A549 (cell line): Measurements from ENCODE around the gene WDR35. TPM values are rescaled to one million over a fixed set of nuclear protein-coding genes. Genes with fewer than 3 reads are reported as not detected.

Source experiments
- ATAC-seq, 2 experiments: fragments of 200-7000 bp in 1 of 2; fragments of >200 bp in 1 of 2; cut with Nextera tagmentation in 1 of 2; cut with Tn5 transposase in 1 of 2; 3 replicates each; pipeline versions ENCODE4 v1.8.0 to v1.9.1; 2018 to 2020; ENCODE audit warnings: mild to moderate bottlenecking in 1 of 2, moderate library complexity in 1 of 2
- CTCF ChIA-PET: fragments of 300-600 bp; sonication (Branson Sonifier 250); formaldehyde crosslinking; extraction: SDS; loops from one replicate; lab custom pipeline; 2021; ENCODE audit warnings: antibody characterized with exemption, inconsistent platforms; lab: Yijun Ruan, JAX
- POLR2A ChIA-PET: fragments of 350-600 bp; formaldehyde crosslinking; extraction: SDS; loops from one replicate; lab custom pipeline; 2021; ENCODE audit warnings: antibody characterized with exemption, inconsistent platforms; lab: Yijun Ruan, JAX
- DNase-seq, 2 experiments: peaks; one replicate each; pipeline versions ENCODE4 v3.0.0 to v3.0.0-alpha.2; 2011 to 2016; ENCODE audit warnings: low read depth in 1 of 2, low spot score in 1 of 2
- FAIRE-seq: peaks from 2 replicates; lab custom pipeline; 2011; peaks lifted over from hg19 to GRCh38; lab: Jason Lieb, UNC
- H3K27ac ChIP-seq, 2 experiments: fragments of >200 bp; sonication (Bioruptor Twin); formaldehyde crosslinking; 3 replicates each; pipeline ENCODE4 v1.5.1; 2016 to 2017
- H3K4me1 ChIP-seq: fragments of >200 bp; sonication (Bioruptor Twin); formaldehyde crosslinking; 3 replicates; pipeline ENCODE4 v1.6.1; 2016
- H3K4me2 ChIP-seq: fragments of >200 bp; sonication (Bioruptor Twin); formaldehyde crosslinking; 3 replicates; pipeline ENCODE4 v1.6.1; 2016
- H3K4me3 ChIP-seq: fragments of >200 bp; sonication (Bioruptor Twin); formaldehyde crosslinking; 3 replicates; pipeline ENCODE4 v1.5.1; 2016
- H3K9me3 ChIP-seq: fragments of >200 bp; sonication (Bioruptor Twin); formaldehyde crosslinking; 3 replicates; pipeline ENCODE4 v1.6.1; 2016
- BHLHE40 ChIP-seq: IDR thresholded peaks from 2 replicates; pipeline ENCODE4 v1.6.1; 2012; ENCODE audit warnings: low read depth, low read length, inconsistent platforms
- CBX8 ChIP-seq: fragments of 200-600 bp; sonication (generic); IDR thresholded peaks from 2 replicates; pipeline ENCODE4 v1.6.1; 2016
- CEBPB ChIP-seq, 2 experiments: fragments of >200 bp in 1 of 2; sonication (Bioruptor Twin) in 1 of 2; formaldehyde crosslinking in 1 of 2; IDR thresholded peaks; 2 replicates each; pipeline ENCODE4 v1.6.1; 2012 to 2016
- CTCF ChIP-seq: fragments of >200 bp; sonication (Bioruptor Twin); formaldehyde crosslinking; IDR thresholded peaks from 3 replicates; pipeline ENCODE4 v1.5.1; 2016
- ESRRA ChIP-seq: fragments of 150-350 bp; IDR thresholded peaks from 2 replicates; pipeline ENCODE4 v1.6.1; 2014; ENCODE audit warnings: mild to moderate bottlenecking, low read length, borderline replicate concordance
- RAD21 ChIP-seq, 2 experiments: fragments of >200 bp in 1 of 2; sonication (Bioruptor Twin) in 1 of 2; formaldehyde crosslinking in 1 of 2; IDR thresholded peaks in 1 of 2; conservative IDR thresholded peaks in 1 of 2; 2 replicates in 1 of 2; 3 replicates in 1 of 2; pipeline ENCODE4 v1.6.1; 2012 to 2018; ENCODE audit warnings: inconsistent platforms in 1 of 2
- SMC3 ChIP-seq: fragments of >200 bp; sonication (Bioruptor Twin); formaldehyde crosslinking; IDR thresholded peaks from 3 replicates; pipeline ENCODE4 v1.6.1; 2018; ENCODE audit warnings: inconsistent platforms
- SREBF2 ChIP-seq: fragments of 450-650 bp; IDR thresholded peaks from 2 replicates; pipeline ENCODE4 v1.6.1; 2014; ENCODE audit warnings: mild to moderate bottlenecking, moderate library complexity
- TFCP2L1 ChIP-seq: fragments of 250-450 bp; sonication (Bioruptor Pico); IDR thresholded peaks from 2 replicates; pipeline ENCODE4 v1.5.0; 2021; ENCODE audit warnings: mild to moderate bottlenecking
- WGBS: methylation state at CpG from one replicate; pipeline ENCODE4 v1.1.6; 2017; ENCODE audit errors: missing lambda C conversion rate; 5-methylcytosine and 5-hydroxymethylcytosine counted together
- polyA plus RNA-seq, 4 experiments: library from polyadenylated mRNA; depleted of rRNA in 3 of 4; stranded (reverse); fragments of >200 nt; fragmentation: RNase III in 1 of 4; extraction: RNeasy Plus Mini Kit Qiagen cat#74134 plus additional on column Dnase treatment in 1 of 4; gene quantifications; 2 replicates in 3 of 4; 3 replicates in 1 of 4; pipeline ENCODE4 v1.2.3, GENCODE V29; 2011 to 2017
- TF ChIP-seq, protein P1 (sequence below): fragments of 200-600 bp; sonication (generic); IDR thresholded peaks from 2 replicates; pipeline ENCODE4 v1.6.1; 2016; ENCODE audit warnings: antibody characterized with exemption, mild to moderate bottlenecking, moderate library complexity

Gene WDR35
- polyA plus RNA-seq, 2 of the 4 experiments (the other 2 are of a cell fraction): 12.1 to 28.5 TPM

DNA sequence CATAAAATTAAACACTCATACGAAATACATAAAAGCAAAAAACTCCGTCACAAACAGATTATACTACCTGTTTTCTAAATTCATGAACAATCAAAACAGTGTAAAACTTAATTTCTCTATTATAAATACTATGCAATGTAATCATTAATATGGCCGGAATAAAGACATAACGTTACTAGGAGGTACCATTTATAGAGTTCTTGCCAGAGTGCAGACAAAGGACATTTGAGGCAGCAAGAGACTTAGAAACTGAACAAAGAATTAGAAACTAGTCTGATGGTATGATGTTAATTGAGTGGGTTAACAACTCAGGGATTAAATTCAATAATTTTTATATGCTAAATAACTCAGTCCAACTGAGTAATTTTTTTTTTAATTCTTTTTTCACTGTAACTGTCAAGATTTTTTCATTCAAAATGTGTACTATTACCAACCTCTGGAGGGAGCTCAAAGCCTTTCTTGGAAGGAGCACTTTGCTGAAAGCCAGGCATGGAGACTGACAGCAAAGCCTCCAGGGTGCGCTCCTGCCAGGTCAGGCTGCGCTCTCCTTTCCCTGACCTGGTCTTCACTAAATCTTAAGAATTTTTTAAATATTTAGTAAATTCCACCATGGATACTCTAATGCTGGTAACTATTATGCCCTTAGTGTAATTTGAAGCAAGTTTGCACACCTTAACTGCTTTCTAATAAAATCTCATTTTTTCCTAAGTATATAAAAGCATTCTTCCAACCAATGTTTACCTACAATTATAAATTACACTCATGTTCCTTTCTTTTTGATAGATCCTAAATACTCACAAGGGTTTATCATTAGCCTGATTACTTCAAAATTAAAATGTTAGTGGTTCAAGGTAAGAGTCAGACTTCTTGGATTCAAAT is 34.1 kb downstream of the WDR35 start:
- TF ChIP-seq SMC3 (peak; percentile 98), BHLHE40 (no peak), RAD21 (conservative IDR thresholded peaks at IDR 0.05 in 1 of 2, IDR thresholded peaks at IDR 0.05 in 1 of 2) (peak; percentile 98), CTCF (peak; percentile 100)
- DNase-seq: peak; percentile 78 to 90
- H3K4me3 ChIP-seq: no peak overlapping the region
- WGBS: 44% methylated on average over 6 of the region's 6 CpGs
- no peak overlapping the region for H3K4me2 ChIP-seq
- peak; percentile 100 for ATAC-seq
- peak; percentile 92 for FAIRE-seq
- CTCF ChIA-PET: interaction anchor here (0.6 to 5.7 kb wide), 51 partner anchors 9 to 363 kb away, joined by 3 to 83 read pairs (median 4); partner anchors contain the start of genes LAPTM4A and WDR35
- H3K4me1 ChIP-seq: no peaks in the 10 kb centered on the region; the same call in 2 of the 3 replicates
- POLR2A ChIA-PET: interaction anchor here (1.0 kb wide), 1 partner anchor 96 kb away, joined by 8 read pairs; the partner anchor contains the start of gene LAPTM4A
- no peaks in the 10 kb centered on the region for H3K9me3 ChIP-seq
- no peak overlapping the region for H3K27ac ChIP-seq

DNA sequence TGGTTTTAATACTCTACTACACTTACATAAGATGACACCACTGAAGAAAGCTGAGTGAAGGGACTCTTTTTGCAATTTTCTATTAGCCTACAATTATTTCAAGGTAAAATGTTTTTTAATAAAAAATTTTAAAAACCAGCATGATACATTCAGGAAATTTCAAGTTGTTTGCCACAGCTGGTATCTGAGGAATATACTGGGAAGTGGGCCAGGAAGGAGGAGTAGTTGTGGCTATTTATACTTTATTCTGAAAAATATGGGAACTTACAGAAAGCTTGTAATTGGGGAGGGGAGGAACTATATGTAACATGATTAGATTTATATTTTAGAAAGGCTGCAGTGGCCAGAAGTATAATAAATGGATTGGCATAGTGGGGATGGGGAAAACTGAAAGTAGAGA is 40.8 kb downstream of the WDR35 start:
- no peak for ATAC-seq
- no peak for FAIRE-seq
- Histone ChIP-seq H3K4me3 (no peak overlapping the region), H3K27ac (no peak overlapping the region)
- POLR2A ChIA-PET: no interaction called here
- TF ChIP-seq, protein P1, sequence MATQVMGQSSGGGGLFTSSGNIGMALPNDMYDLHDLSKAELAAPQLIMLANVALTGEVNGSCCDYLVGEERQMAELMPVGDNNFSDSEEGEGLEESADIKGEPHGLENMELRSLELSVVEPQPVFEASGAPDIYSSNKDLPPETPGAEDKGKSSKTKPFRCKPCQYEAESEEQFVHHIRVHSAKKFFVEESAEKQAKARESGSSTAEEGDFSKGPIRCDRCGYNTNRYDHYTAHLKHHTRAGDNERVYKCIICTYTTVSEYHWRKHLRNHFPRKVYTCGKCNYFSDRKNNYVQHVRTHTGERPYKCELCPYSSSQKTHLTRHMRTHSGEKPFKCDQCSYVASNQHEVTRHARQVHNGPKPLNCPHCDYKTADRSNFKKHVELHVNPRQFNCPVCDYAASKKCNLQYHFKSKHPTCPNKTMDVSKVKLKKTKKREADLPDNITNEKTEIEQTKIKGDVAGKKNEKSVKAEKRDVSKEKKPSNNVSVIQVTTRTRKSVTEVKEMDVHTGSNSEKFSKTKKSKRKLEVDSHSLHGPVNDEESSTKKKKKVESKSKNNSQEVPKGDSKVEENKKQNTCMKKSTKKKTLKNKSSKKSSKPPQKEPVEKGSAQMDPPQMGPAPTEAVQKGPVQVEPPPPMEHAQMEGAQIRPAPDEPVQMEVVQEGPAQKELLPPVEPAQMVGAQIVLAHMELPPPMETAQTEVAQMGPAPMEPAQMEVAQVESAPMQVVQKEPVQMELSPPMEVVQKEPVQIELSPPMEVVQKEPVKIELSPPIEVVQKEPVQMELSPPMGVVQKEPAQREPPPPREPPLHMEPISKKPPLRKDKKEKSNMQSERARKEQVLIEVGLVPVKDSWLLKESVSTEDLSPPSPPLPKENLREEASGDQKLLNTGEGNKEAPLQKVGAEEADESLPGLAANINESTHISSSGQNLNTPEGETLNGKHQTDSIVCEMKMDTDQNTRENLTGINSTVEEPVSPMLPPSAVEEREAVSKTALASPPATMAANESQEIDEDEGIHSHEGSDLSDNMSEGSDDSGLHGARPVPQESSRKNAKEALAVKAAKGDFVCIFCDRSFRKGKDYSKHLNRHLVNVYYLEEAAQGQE: no peak
- no peak for TF ChIP-seq SMC3
- TF ChIP-seq CTCF: no peak
- TF ChIP-seq ESRRA: no peak
- no peak for TF ChIP-seq CBX8
- TF ChIP-seq CEBPB (IDR thresholded peaks at IDR 0.05): no peak
- no peak for TF ChIP-seq TFCP2L1 (CRISPR knock-in tag)
- no peak for TF ChIP-seq SREBF2
- TF ChIP-seq BHLHE40: no peak
- TF ChIP-seq, all 56 proteins: peak for 0
- Histone ChIP-seq H3K4me1 (peaks cover 11% of the 10 kb centered on the region), H3K9me3 (no peaks in the 10 kb centered on the region), H3K4me2 (no peak overlapping the region)
- no peak for DNase-seq
- CTCF ChIA-PET: interaction anchor here (0.7 kb wide), 1 partner anchor 84 kb away, joined by 3 read pairs; no protein-coding TSS in a partner anchor
